Measurements from ENCODE around the gene CD46.
"Not testable (repeated sequence)": the region's sequence is repeated elsewhere in the genome, so short reads cannot be mapped to it uniquely, and the experiment has no call there.

Gene CD46

GRCh38 chr1:207751463-207751789, 428 bp upstream of the CD46 start:
- not testable (repeated sequence) for DNase-seq (ENCODE audit: low spot score)

- DNase-seq (ENCODE audit: low spot score): peak; percentile 17
Measured at GRCh38 chr1:207752456-207752998, 673 bp downstream of the CD46 start.

- no peak for DNase-seq (ENCODE audit: low spot score)
Measured at GRCh38 chr1:207753611-207754010, 1.8 kb downstream of the CD46 start.

- no peak for DNase-seq (ENCODE audit: low spot score)
Measured at GRCh38 chr1:207754011-207754410, 2.2 kb downstream of the CD46 start.

- no peak for DNase-seq (ENCODE audit: low spot score)
Measured at GRCh38 chr1:207754974-207755700, 3.3 kb downstream of the CD46 start.

GRCh38 chr1:207755846-207756693, 4.2 kb downstream of the CD46 start:
- no peak for DNase-seq (ENCODE audit: low spot score)

- no peak for DNase-seq (ENCODE audit: low spot score)
Measured at GRCh38 chr1:207762622-207763021, 10.8 kb downstream of the CD46 start.

- no peak for DNase-seq (ENCODE audit: low spot score)
Measured at GRCh38 chr1:207763091-207763490, 11.2 kb downstream of the CD46 start.

GRCh38 chr1:207763972-207764371, 12.1 kb downstream of the CD46 start:
- no peak for DNase-seq (ENCODE audit: low spot score)

GRCh38 chr1:207766569-207766968, 14.7 kb downstream of the CD46 start:
- no peak for DNase-seq (ENCODE audit: low spot score)

- not testable (repeated sequence) for DNase-seq (ENCODE audit: low spot score)
Measured at GRCh38 chr1:207770514-207770913, 18.7 kb downstream of the CD46 start.

- DNase-seq (ENCODE audit: low spot score): not testable (repeated sequence)
Measured at GRCh38 chr1:207776045-207776444, 24.2 kb downstream of the CD46 start.

- DNase-seq (ENCODE audit: low spot score): not testable (repeated sequence)
Measured at GRCh38 chr1:207777412-207777811, 25.6 kb downstream of the CD46 start.

- no peak for DNase-seq (ENCODE audit: low spot score)
Measured at GRCh38 chr1:207779008-207779407, 27.2 kb downstream of the CD46 start.

GRCh38 chr1:207781312-207781711, 29.5 kb downstream of the CD46 start:
- DNase-seq (ENCODE audit: low spot score): no peak

- no peak for DNase-seq (ENCODE audit: low spot score)
Measured at GRCh38 chr1:207787776-207788175, 35.9 kb downstream of the CD46 start.

- DNase-seq (ENCODE audit: low spot score): no peak
Measured at GRCh38 chr1:207789386-207789785, 37.5 kb downstream of the CD46 start.

- DNase-seq (ENCODE audit: low spot score): no peak
Measured at GRCh38 chr1:207789792-207790787, 38.2 kb downstream of the CD46 start.

GRCh38 chr1:207791290-207791689, 39.4 kb downstream of the CD46 start:
- no peak for DNase-seq (ENCODE audit: low spot score)

- DNase-seq (ENCODE audit: low spot score): no peak
Measured at GRCh38 chr1:207793327-207793726, 41.5 kb downstream of the CD46 start.

GRCh38 chr1:207794861-207795260, 43.0 kb downstream of the CD46 start:
- DNase-seq (ENCODE audit: low spot score): no peak

All from pons (tissue), 1 donor.